ENCODE measurements around the gene SDCBP2.

DNA sequence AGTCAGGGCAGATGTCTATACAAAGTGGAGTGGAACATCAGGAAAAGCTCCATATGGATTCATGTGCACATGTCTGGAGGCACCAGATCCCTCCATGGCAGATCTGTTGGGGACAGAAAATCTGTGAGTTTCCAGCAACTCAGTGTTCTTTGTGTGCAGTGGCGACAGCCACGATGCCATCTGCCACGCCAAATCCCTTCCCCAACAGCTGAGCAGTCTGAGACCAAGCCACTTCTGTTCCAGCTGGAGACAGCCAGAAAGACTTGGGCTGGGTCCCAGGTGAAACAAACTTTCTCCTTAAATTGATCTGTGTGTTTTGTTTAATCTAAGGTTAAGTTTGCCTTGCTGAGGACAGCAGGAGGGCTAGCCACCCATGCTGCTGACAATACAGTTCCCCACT, 41.0 kb upstream of the SDCBP2 start:
- TF ChIP-seq CTCF (optimal IDR thresholded peaks at IDR 0.05 in 1 of 3, IDR thresholded peaks at IDR 0.05 in 1 of 3, conservative IDR thresholded peaks at IDR 0.05 in 1 of 3; ENCODE audit: extremely low read depth in 1 of 3, insufficient read depth in 2 of 3, low read length in 3 of 3) (no peak), EZH2 (IDR thresholded peaks at IDR 0.05; ENCODE audit: low read length) (no peak)

All from keratinocyte (primary cell).